GM20431 (cell line): ENCODE measurements around the gene TFE3.

Source experiments
- in situ Hi-C: fragments of 300-500 bp; cut with MseI, MboI; formaldehyde crosslinking; loops from one replicate; pipeline ENCODE4 v1.15.0; 2020; ENCODE audit warnings: low sequenced_read_pairs; ENCODE audit not compliant: unreplicated experiment

TFE3 gene

DNA sequence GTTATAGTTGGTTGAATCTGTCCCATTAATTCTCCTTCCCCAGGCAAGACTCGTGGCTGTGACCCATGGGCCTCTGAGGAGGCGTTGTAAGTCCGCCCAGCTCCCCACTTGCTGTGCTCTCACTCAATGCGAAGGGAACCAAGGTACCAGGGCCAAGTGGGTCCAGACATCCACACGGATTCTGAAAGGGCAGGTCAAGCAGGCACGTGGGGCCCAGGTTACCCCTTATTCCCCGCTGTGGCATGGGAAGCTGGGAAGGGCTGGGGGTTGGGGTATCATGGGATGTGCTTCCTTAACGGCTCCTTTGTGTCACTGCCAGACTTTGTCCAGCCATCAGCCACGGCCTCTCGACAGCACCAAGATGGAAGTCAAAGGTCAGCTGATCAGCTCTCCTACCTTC is 18.8 kb upstream of the TFE3 start:
- in situ Hi-C loops = no loop called here

DNA sequence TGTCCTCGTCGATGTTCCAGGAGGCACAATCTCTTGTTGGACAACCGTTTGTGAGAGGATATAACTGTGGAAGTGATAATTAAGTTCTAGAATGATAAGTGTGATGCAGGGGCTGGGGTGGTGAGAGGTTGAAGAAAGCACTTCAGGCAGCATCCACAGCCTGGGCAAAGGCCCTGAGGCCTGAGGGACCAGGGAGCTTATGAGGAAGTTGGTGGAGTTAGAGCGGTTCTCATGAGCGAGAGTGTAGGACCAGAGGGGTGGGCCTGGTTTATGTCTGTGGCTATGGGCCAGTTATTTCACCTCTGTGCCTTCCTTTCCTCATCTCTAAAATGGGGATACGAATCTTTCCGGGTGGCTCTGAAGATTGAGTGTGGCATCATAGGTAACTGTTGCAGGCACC is 18.3 kb upstream of the TFE3 start:
- in situ Hi-C loops = no loop called here

- in situ Hi-C loops = no loop called here
Measured at GRCh38 chrX:49060914-49061313, 17.8 kb upstream of the TFE3 start.

DNA sequence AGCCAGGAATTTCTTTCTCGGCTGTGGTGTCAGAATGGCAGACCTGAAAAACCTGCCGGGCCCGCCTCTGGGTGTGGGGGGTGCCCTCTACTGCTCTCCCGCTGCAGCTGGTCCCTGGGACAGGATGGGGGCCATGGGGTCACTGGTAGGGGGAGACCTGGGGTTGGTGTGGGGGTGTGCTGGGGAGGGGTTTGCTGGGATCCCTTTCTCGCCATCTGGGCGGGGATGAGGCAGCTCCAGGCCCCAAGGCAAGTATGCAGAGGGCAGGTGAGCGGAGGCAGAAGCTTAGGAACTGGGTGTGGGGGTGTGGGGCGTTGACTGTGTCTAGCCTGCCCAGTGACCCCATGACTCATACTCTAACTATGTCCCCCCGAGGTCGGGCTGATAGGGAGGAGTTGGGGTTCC is 16.5 kb upstream of the TFE3 start:
- in situ Hi-C loops = no loop called here

- in situ Hi-C loops = no loop called here
Measured at GRCh38 chrX:49059201-49059600, 16.0 kb upstream of the TFE3 start.

DNA sequence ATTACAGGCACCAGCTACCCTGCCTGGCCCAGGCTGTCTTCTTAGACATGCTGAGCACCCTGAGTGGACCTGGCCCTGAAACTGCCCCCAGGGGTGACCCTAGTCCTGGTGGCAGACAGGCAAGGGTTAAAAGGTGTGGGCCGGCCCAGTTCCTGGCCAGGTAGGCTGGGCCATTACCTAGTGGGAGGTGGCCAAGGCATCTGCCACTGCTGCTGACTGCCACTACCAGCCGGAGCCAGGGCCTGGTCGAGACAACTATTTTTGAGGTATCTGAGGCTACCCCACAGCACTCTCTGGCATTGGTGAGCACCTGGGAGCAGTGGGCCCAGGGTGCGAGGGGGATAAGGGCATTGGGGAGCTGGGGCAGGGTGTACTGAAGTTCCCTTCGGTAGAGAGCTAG is 15.6 kb upstream of the TFE3 start, which contains the start of gene CCDC120:
Gene CCDC120 (plus strand): TSS at position 206 of the 400 bp plus-strand sequence. CDS start 3,043 bp downstream, outside the sequence.
- in situ Hi-C loops = no loop called here

GRCh38 chrX:49054073-49054762 is 11.1 kb upstream of the TFE3 start:
- in situ Hi-C loops = no loop called here

DNA sequence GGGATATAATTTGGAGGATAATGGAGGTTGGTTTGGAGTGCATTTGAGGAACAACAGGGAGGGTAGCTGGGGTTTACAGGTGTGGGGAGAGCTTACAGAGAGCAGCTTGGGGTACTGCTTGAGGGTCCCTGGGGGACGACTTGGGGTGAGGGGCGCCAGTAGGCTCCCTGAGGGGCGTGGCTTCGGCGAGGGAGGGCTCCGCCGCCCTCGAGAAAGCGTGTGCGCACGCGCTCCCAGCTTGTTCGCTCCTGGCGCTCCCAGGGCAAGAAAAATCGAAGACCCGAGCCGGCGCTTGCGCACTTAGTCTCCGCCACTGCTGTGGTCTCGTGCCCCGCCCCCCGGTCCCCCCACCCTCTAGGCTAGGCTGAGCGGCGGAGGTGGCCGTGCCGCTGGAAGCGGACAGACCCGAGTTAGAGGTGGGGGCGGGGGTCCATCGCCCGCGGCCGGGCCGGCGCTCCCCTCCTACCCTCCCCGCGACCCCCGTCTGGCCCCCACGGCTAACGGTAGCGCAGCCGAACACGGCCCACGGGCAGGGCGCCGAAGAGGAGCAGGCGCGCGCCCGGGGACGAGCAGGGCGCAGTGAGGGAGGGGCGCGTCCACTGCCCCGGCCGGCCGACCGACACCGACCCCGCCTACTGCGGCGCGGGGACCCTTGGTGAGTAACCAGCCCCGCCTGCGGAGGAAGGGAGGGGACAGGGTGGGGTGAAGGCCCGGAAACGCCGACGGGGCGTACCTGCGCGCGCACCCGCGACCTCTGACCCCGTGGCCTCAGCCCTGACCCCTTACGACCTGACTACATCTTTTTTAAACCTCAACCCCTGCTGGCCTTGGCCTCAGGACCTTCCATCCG is 10.3 kb upstream of the TFE3 start:
- in situ Hi-C loops = no loop called here

GRCh38 chrX:49043987-49044281 is 777 bp upstream of the TFE3 start:
- in situ Hi-C loops = no loop called here

GRCh38 chrX:49042581-49043219 is 457 bp downstream of the TFE3 start:
- in situ Hi-C loops = no loop called here

GRCh38 chrX:49041744-49042580 is 1.2 kb downstream of the TFE3 start:
- in situ Hi-C loops = no loop called here

- in situ Hi-C loops = no loop called here
Measured at GRCh38 chrX:49040376-49040955, 2.7 kb downstream of the TFE3 start.

DNA sequence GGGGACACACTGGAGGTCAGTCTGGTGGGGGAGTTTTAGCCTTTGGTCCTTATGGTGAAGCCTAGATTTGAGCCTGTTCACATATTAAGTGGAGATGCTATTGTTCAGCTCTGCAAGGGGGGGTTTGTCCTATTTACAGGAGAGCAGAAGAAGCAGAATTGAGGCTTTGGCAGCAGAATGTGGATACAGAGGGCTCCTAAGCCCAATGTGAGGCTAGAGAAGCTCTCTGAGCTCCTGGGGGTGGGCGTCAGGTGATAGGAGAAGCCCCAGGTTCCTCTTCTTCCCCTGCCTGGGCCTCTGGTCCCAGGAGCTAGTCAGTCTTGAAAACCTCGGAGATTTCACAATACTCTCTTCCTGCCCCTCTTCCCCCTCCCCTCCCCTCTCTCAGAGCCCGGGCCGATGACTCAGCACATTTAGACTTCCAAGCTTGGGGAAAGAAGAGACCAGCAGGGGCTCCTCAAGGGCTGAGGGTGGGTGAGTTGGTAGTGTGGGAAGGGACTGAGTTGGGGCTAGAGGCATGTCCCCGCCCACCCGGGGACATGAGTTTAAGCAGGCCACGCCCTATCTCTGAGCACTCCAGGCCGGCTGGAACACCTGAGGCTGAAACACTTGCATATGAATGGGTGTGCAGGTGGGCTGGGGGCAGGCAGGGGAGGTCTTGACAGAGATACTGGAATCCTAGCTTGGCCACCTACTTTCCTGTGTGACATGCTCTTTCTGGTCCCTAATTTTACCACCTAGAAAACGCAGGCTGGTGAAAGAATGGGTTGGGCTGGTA is 3.4 kb downstream of the TFE3 start:
- in situ Hi-C loops = no loop called here

DNA sequence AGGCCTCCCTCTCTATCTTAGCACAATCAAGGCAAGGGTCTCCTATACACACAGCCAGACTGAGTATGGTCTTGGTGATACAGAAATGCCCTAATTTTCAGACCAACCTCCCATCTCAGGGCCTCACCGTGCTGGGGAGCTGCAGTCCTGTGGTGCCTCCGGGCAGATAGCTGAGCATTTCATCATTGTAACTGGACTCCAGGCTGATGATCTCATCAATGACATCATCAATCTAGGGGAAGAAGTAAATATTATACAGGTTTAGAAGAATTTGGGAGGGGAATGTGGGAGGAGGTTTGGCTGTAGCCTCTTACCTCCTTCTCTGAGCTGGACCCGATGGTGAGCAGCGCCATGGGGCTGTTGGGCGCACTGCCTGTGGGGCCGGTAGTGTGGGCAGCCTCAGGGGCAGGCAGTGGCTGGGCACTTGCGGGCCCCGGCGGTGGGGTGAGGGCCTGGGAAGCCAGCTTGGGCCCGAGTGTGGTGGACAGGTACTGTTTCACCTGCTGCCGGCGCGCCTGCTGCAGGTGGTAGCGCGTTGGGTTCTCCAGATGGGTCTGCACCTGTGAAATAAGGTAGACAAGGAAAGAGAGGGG is 5.2 kb downstream of the TFE3 start:
- in situ Hi-C loops = no loop called here

DNA sequence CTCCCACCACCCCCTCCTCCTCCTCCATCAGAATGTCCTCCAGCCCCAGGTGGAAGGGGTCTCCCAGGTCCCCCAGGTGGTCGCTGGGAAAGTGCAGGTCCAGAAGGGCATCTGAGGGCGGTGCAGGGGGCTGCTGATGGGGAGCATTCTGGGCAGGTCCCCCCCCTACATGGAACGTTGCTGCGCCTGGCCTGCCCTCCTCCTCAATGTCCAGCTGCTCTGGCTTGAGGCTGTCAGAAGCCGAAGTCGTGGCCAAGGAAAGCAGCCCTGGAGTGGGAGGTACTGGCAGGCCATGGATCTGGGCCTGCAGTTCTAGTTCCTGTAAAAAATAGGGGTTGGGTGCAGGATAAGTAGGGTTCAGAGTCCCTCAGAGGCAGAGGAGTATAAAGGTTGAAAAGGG is 12.9 kb downstream of the TFE3 start:
- in situ Hi-C loops = no loop called here

DNA sequence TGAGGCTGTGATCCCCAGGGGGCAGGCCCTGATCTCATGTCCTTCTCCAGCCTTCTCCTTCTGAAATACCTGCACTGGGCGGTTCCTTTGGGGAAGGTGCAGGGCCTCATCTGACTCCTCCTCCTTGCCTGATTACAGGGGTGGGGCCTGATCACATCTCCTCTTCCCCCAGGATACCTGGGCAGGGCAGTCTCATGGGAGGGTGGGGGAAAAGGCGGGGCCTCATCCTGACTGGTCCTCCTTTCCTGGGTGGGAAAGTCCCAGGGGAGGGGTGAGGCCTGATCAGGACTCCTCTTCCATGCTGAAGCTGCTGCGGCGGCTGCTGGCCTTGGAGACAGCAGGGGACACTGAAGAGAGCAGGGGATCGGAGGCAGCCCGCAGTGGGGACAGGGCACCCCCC is 13.3 kb downstream of the TFE3 start:
- in situ Hi-C loops = no loop called here

DNA sequence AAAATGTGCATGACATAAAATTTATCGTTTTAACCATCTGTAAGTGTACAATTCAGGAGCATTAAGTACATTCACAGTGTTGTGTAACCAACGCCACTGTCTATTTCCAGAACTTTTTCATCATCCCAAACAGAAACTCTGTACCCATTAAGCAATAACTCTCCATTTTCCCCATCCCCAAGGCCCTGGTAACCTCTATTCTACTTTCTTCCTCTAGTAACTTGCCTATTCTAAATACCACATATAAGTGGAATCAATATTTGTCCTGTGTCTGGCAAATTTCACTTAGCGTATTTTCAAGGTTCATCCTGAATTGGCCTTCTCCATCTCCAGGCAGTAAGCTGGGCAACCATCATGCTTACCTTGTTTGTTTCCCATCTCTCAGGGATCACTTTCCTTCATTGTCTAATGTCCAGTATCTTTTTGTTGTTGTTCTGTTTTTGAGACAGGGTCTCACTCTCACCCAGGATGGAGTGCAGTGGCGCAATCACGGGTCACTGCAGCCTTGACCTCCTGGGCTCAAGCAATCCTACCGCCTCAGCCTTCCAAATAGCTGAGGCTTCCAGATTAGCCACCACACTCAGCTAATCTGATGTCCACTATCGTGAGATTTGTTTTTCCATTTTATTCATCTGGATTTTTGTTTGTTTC is 23.4 kb downstream of the TFE3 start:
- in situ Hi-C loops = no loop called here

DNA sequence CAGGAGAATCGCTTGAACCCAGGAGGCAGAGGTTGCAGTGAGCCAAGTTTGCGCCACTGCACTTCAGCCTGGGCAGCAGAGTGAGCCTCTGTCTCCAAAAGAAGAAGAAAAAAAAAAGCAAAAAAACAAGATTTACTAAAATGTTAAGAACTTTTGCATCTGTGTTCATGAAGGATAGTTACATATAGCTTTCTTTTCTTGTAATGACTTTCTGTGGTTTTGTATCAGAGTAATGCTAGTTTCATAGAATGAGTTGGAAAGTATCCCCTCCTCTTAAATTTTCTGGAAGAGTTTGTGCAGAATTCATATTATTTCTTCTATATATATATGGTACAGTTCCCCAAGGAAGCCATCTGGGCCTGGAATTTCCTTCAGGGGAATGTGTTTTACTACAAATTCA is 24.1 kb downstream of the TFE3 start:
- in situ Hi-C loops = no loop called here
